HG03103 (cell line): ENCODE results near the gene SPANXN5.
"Not testable (repeated sequence)": the region's sequence is repeated elsewhere in the genome, so short reads cannot be mapped to it uniquely, and the experiment has no call there.

Experiments
- ATAC-seq: cut with Tn5 transposase; IDR thresholded peaks from one replicate; pipeline ENCODE4 v1.9.1; 2021; ENCODE audit warnings: low read depth; ENCODE audit not compliant: unreplicated experiment

Gene SPANXN5, protein sequence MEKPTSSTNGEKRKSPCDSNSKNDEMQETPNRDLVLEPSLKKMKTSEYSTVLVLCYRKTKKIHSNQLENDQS

GRCh38 chrX:52797327-52797726 is at the start of gene SPANXN5:
Gene SPANXN5, minus strand, starts transcription at chrX:52797427. Its CDS starts 79 bp downstream, at chrX:52797348.
- ATAC-seq = not testable (repeated sequence)

DNA sequence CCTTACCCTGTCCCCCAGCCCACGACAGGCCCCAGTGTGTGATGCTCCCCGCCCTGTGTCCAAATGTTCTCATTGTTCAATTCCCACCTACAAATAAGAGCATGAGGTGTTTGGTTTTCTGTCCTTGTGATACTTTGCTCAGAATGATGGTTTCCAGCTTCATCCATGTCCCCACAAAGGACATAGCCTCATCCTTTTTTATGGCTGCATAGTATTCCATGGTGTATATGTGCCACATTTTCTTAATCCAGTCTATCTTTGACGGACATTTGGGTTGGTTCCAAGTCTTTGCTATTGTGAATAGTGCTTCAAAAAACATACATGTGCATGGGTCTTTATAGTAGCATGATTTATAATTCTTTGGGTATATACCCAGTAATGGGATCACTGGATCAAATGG is 46.4 kb upstream of the SPANXN5 start:
- ATAC-seq = not testable (repeated sequence)

GRCh38 chrX:52839137-52839536 is 41.9 kb upstream of the SPANXN5 start:
- ATAC-seq = no peak

GRCh38 chrX:52830551-52830950 is 33.3 kb upstream of the SPANXN5 start:
- ATAC-seq = no peak

DNA sequence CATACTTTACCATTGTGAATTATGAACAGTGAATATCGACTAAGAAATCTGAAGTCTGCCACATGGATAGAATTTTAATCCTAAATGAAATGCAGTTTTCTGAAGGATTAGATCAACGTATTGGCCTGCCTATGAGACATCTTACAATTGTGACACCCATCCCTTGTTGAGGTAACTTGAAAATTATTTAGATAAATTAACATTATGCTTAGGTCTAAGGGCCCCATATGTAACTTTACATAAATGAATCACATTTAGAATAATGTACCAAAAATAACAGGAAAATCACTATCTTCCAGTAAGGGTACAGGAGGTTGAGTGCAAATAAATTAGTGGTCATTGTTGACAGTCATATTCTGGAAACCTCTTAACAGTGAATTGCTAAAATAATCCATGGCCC is 27.4 kb upstream of the SPANXN5 start:
- ATAC-seq = no peak

DNA sequence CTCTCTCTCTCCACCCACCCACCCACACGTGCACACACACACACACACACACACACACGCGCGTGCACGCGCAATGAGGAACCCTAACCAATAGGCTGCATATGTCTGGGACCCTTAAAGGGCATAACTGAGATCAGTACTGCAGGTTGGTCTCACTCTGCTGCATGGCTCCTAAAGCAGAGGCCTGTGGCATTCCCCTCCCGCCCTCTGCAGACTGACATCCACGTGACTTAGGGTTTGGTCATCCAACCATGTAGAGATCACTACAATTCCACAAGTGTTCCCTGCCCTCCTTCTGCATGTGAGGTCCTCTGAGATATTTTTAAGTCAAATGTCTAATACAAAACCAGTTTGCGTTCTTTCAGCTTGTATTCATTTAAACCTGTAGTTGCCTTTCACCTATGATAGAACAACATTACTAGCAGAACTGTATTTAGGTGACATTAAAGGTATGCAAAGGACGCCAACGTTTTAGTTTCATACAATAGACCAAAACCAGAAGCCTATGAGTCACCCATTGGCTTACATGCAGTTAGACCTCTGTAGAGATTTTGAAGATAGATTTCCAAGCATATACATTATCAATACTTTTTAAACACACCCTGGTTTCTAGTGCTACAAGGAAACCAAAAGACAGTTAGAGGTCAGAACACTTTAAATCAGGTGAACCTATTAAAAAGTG is 24.0 kb upstream of the SPANXN5 start:
- no peak for ATAC-seq

DNA sequence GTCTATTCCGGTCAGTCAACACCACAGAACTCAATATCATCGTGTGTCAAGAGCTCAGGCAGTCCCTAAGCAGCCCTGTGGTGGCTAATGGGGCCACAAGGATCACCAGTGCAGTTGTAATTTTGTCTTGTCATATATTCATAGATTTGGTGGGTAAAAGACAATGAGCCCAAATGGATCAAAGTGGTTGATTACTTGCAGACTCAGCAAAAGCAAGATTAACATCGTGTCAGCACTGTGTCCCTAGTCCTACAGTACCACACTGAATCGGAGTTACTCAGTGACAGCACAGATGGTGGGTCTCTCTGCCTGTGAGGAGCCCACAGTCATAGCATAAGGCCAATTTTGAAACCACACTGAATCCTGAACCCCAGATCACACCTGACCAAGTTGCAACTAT is 22.6 kb upstream of the SPANXN5 start:
- ATAC-seq = no peak

GRCh38 chrX:52811065-52811625 is 13.9 kb upstream of the SPANXN5 start, which contains the start of gene XAGE5:
Gene XAGE5, plus strand, starts transcription at chrX:52811287. Its CDS starts 1,280 bp downstream, at chrX:52812567.
- ATAC-seq = no peak

DNA sequence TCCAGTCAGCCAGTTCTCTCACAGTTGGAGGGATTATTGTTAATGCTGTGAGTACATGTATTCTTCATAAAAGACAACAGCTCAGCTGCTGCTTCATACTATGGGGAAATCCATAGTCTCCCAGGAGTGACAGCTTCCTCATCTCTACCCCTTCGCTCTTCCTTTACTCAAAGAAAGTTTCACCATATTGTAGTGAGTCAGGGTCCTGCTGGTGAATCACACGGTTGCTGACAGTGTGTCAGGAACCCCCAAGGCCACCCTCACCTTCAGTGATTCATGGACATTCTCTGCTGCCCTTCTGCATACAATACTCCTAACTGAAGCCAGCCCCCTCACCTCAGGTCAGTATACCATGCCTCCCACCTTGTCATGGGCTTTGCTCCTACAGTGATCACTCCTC is 7.6 kb upstream of the SPANXN5 start:
- not testable (repeated sequence) for ATAC-seq

- ATAC-seq = not testable (repeated sequence)
Measured at GRCh38 chrX:52773504-52773903, 23.7 kb downstream of the SPANXN5 start.

DNA sequence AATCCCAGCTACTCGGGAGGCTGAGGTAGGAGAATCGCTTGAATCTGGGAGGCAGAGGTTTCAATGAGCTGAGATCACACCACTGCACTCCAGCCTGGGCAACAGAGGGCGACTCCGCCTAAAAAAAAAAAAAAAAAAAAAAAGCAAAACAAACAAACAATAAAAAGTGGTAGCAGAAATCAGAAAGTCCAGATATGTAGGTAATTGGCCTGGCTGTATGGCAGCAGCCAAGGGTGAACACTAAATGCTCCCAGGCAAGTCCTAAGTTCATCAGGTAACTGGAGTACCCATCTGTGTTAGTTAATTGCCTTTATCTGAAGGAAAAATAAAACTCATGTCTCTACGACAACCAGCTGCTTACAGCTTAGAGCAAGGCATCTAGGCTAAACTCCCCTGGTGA is 31.2 kb downstream of the SPANXN5 start:
- ATAC-seq = not testable (repeated sequence)

DNA sequence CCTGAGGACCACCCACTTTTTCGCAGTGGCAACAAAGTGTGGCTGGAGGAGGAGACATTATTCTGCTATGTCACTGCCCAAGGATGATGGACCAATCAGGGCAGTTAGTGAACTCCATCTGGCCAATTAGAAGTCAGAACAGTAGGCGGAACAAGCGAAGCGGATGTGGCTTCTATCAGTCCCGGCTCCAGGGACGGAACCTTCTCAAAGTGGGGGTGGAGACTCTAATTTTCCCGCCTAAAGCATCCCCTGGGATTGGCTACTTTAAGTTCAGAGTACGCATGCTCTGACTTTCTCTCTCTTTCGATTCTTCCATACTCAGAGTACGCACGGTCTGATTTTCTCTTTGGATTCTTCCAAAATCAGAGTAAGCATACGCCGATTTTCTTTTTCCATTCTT is 46.3 kb downstream of the SPANXN5 start, which contains the start of gene SSX2B:
Gene SSX2B (plus strand): TSS at position 301 of the 400 bp plus-strand sequence. CDS start 1,429 bp downstream, outside the sequence.
- not testable (repeated sequence) for ATAC-seq
